Stimulated activated CD8-positive, alpha-beta memory T cell treated with anti-CD3 and anti-CD28 coated beads, Interleukin-4, amount 100 ng/mL, for 1 hour (primary cell): ENCODE measurements around the gene FOXP1.

Source experiments
- DNase-seq, 2 donors: peaks; one replicate each; pipeline ENCODE4 v3.0.0-alpha.2; 2020; ENCODE audit warnings: low read depth in 2 of 2, low spot score in 1 of 2

Gene FOXP1

GRCh38 chr3:71406972-71407810, 176.3 kb downstream of the FOXP1 start:
- DNase-seq, result no peak

- DNase-seq, result no peak
Measured at GRCh38 chr3:71402911-71403310, 180.6 kb downstream of the FOXP1 start.

GRCh38 chr3:71402280-71402679, 181.2 kb downstream of the FOXP1 start:
- no peak for DNase-seq

GRCh38 chr3:71401695-71402231, 181.8 kb downstream of the FOXP1 start:
- DNase-seq, result no peak

- no peak for DNase-seq
Measured at GRCh38 chr3:71400986-71401451, 182.5 kb downstream of the FOXP1 start.

GRCh38 chr3:71399478-71399877, 184.1 kb downstream of the FOXP1 start:
- no peak for DNase-seq

- no peak for DNase-seq
Measured at GRCh38 chr3:71398157-71398836, 185.2 kb downstream of the FOXP1 start.

GRCh38 chr3:71397726-71398125, 185.8 kb downstream of the FOXP1 start:
- DNase-seq, result no peak

- no peak for DNase-seq
Measured at GRCh38 chr3:71397046-71397445, 186.5 kb downstream of the FOXP1 start.

GRCh38 chr3:71395927-71396695, 187.4 kb downstream of the FOXP1 start:
- DNase-seq, result no peak

- DNase-seq, result no peak
Measured at GRCh38 chr3:71395470-71395869, 188.1 kb downstream of the FOXP1 start.

- DNase-seq, result no peak
Measured at GRCh38 chr3:71393745-71394144, 189.8 kb downstream of the FOXP1 start.

- DNase-seq, result no peak
Measured at GRCh38 chr3:71393093-71393492, 190.4 kb downstream of the FOXP1 start.

- no peak for DNase-seq
Measured at GRCh38 chr3:71392251-71392650, 191.3 kb downstream of the FOXP1 start.

- DNase-seq, result no peak
Measured at GRCh38 chr3:71391361-71391760, 192.2 kb downstream of the FOXP1 start.

- no peak for DNase-seq
Measured at GRCh38 chr3:71389911-71390573, 193.5 kb downstream of the FOXP1 start.

- DNase-seq, result no peak
Measured at GRCh38 chr3:71389191-71389590, 194.3 kb downstream of the FOXP1 start.

GRCh38 chr3:71388535-71389120, 194.9 kb downstream of the FOXP1 start:
- DNase-seq, result no peak

GRCh38 chr3:71387586-71387985, 195.9 kb downstream of the FOXP1 start:
- DNase-seq, result no peak
